Lower leg skin (tissue), 3 donors: Measurements from ENCODE around the gene PRICKLE4.

Experiments
- CTCF ChIP-seq, 3 donors: fragments of 450-650 bp; IDR thresholded peaks; one replicate each; pipeline ENCODE4 v1.5.1; 2016; ENCODE audit warnings: antibody characterized with exemption in 3 of 3, mild to moderate bottlenecking in 3 of 3, moderate library complexity in 2 of 3
- POLR2A ChIP-seq, 2 donors: fragments of 450-650 bp; IDR thresholded peaks; one replicate each; pipeline ENCODE4 v1.6.1; 2016 to 2017; ENCODE audit warnings: antibody characterized with exemption in 2 of 2, mild to moderate bottlenecking in 1 of 2, moderate library complexity in 1 of 2

DNA sequence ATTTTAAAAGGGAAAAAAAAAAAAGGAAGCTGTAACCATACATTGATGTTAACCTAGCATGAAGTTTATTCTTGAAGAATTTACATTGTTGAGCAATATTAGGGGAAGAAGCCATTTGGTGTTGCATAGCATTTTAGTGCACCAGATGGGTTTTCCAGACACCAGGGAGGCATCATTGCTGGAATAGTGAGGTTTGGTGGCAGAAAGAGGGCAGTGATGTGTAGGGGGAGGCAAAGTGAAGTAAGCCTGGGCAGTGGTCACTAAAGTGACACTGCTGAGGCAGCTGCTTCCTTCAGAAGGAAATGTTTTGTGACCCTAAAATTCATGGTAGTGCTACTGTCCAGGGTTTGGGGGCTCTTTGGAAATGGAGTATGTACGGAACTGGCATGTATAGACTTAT lies 9.5 kb downstream of the PRICKLE4 start:
- TF ChIP-seq CTCF (IDR thresholded peaks at IDR 0.05) (no peak), POLR2A (IDR thresholded peaks at IDR 0.05) (no peak)
